Uterine smooth muscle cell (primary cell): ENCODE data around the gene HERC2. TPM values are rescaled to one million over a fixed set of nuclear protein-coding genes. Genes with fewer than 3 reads are reported as not detected.

Experiments
- total RNA-seq: library from RNA; depleted of rRNA; stranded (reverse); fragments of >200 nt; gene quantifications from 2 replicates; pipeline ENCODE4 v1.2.3, GENCODE V29; 2014

HERC2 gene, protein sequence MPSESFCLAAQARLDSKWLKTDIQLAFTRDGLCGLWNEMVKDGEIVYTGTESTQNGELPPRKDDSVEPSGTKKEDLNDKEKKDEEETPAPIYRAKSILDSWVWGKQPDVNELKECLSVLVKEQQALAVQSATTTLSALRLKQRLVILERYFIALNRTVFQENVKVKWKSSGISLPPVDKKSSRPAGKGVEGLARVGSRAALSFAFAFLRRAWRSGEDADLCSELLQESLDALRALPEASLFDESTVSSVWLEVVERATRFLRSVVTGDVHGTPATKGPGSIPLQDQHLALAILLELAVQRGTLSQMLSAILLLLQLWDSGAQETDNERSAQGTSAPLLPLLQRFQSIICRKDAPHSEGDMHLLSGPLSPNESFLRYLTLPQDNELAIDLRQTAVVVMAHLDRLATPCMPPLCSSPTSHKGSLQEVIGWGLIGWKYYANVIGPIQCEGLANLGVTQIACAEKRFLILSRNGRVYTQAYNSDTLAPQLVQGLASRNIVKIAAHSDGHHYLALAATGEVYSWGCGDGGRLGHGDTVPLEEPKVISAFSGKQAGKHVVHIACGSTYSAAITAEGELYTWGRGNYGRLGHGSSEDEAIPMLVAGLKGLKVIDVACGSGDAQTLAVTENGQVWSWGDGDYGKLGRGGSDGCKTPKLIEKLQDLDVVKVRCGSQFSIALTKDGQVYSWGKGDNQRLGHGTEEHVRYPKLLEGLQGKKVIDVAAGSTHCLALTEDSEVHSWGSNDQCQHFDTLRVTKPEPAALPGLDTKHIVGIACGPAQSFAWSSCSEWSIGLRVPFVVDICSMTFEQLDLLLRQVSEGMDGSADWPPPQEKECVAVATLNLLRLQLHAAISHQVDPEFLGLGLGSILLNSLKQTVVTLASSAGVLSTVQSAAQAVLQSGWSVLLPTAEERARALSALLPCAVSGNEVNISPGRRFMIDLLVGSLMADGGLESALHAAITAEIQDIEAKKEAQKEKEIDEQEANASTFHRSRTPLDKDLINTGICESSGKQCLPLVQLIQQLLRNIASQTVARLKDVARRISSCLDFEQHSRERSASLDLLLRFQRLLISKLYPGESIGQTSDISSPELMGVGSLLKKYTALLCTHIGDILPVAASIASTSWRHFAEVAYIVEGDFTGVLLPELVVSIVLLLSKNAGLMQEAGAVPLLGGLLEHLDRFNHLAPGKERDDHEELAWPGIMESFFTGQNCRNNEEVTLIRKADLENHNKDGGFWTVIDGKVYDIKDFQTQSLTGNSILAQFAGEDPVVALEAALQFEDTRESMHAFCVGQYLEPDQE (N-terminal part only)
- total RNA-seq = 47.4 and 51.0 TPM in 2 replicates

DNA sequence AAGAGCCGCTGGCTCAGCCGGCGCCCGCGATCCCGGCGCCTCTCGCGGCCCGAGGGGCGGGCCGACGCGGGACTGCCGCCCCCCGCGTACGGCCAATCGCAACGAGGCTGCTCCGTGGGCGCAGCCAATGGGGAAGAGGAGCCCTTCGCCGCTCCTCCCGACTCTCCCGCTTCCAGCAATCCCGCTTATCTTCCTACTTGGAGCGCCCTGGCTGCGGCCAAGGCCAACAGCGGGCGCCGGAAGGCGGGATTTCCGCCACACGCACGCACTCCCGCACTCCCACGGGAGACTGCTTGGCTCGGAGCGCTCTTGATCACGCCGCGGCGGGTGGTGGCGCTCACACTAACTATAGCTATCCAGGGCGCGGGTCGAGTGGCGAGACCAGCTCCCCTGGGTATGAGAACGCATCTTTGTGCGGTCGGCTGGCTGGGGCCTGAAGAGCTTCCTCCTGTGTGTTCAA, at the start of gene HERC2:
TSS of gene HERC2 (minus strand) at position 51 of the 460 bp plus-strand sequence. CDS start 746 bp downstream, outside the sequence.

DNA sequence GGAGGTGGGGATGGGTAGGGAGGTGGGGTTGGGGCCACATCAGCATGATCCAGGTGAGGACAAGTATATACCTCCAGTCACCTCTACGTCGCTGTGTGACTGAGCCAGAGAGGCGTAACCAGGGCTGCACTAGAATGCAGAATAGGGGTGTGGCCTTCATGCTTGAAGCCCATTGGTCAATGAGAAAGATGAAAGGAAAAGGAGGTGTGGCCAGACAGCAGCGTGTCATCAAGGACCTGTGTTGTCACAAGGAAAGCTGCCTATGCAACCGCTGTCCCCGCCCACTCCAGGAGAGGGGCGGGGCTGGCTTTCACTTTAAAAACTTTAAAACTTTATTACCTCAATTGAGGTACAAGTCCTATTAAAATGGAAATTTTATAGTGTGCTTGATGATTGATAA, 36.0 kb upstream of the HERC2 start, which contains the start of gene GOLGA6L24:
TSS of gene GOLGA6L24 (minus strand) at position 101 of the 400 bp plus-strand sequence. CDS start at position 40, 61 bp downstream.

DNA sequence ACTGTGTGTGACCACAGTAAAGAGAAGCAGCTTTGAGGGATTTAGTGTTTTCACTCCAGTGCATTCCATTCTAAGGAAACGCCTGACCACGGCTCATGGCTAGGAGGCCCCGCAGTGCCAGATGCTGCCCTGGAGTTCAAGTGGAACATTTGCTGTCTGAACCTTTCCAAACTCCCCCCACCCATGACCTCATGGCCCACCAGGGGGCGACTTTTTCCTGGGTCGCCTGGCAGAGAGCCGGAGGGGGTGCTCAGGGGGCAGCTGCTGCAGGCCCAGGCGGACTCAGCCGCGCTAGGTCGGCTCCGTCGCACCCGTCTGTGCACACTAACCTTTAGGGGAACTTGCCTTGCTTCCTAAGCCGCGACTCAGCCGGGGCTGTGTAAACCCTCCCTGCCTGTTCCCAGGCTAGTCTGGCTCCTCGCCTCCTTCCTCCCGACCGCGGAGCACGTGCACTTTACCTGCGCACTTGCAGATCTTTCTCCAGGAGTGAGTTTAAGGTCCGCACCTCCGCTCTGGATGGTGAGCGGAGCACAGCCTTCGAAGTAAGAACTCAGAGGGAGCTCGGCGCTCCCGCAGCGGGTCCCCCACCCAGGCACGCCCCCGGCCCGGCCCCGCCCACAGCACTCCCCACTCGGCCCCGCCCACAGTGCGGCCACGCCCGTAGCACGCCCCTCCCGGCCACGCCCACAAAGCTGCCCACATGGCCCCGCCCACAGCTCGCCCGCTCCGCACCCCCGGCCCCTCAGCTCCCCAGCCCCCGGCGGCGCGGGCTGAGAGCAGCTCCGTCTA, 223.0 kb downstream of the HERC2 start, which contains the start of gene OCA2:
TSS of gene OCA2 (minus strand) at position 550 of the 789 bp plus-strand sequence. CDS start 17,441 bp downstream, outside the sequence.

Other genes starting within 250 kb of the HERC2 start
- not detected in 2 replicates for gene OCA2, start 222.9 kb downstream of the HERC2 start, total RNA-seq
- not detected in 2 replicates for gene GOLGA6L24, start 35.9 kb upstream of the HERC2 start, total RNA-seq
- gene GOLGA8F, start 56.5 kb upstream of the HERC2 start, total RNA-seq = not detected in 2 replicates
- not detected in 2 replicates for gene GOLGA8G, start 210.8 kb upstream of the HERC2 start, total RNA-seq
- gene GOLGA6L25, start 231.4 kb upstream of the HERC2 start, total RNA-seq = not detected in 2 replicates